Measurements from ENCODE around the gene ZNF385A.
"Not testable (repeated sequence)": the region's sequence is repeated elsewhere in the genome, so short reads cannot be mapped to it uniquely, and the experiment has no call there.

ZNF385A gene

DNA sequence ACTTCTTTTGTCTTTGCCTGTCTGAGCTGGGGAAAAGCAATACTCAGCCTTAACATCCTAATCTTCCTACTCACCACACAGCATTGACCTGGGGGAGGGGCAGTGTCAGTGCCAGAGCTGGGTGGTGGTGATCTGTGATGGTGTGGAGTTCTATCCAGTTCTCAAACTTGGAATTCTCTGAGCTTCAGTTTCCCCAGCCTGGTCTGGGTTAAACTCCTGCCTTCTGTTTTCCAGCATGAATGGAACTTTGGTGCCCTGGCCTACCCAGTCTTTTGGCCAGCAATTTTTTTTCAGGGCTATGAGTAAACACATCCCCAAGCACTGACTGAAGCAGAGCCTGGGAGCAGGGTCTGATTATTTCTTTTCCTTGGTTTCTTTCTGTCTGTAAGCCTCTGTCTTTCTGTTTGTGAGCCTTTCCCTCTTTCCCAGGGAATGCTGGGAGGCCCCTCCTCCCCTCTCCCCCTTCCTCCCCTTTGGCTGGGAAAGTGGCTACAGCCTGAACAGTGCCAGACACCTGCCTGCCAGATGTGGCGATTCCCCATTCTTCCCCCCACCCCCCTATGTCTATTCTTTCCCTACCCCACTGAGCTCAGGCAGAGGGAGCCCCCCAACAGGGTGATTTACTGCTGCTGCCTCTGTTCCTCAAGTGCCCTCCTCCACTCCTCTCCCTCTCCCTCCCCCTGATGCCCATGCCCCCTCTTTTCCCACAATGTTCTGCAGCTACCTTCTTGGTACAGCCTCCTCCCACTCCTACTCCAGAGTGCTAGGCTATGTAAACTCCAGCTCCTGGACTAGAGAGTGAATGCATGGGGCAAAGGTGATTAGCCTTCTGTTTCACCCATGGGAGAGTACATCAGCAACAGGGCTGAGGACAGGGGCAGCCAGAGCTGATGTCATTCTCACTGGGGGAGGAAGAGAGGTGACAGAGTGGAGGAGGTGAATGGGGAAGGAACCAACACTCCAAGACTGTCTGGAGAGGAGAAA lies 31.4 kb downstream of the ZNF385A start:
- peak; percentile 90 for DNase-seq

DNA sequence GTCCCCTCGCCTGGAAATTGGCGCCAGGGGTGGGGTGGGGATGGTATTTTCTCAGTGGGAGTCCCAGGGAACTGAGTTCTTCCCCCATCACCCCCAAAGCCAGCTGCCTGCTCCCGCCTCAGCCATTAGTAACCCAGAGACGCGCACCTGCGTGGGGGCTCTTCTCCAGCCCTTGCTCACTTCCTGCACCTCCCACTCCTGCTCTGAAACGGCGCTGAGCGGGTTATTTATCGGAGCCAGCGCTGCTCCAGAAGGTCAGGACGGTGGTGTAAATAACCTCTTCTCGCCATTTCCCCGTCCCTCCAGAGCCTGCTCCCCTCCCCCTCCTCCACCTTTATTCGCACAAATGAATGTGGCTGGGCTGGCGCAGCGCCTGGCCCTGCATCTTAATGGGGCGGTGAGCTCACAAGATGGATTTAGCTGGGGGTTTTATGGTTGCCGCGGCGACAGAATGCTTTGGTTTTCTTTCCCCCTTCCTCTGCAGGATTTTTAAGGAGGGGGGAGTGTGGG lies 32.5 kb downstream of the ZNF385A start:
- peak; percentile 98 for DNase-seq

DNA sequence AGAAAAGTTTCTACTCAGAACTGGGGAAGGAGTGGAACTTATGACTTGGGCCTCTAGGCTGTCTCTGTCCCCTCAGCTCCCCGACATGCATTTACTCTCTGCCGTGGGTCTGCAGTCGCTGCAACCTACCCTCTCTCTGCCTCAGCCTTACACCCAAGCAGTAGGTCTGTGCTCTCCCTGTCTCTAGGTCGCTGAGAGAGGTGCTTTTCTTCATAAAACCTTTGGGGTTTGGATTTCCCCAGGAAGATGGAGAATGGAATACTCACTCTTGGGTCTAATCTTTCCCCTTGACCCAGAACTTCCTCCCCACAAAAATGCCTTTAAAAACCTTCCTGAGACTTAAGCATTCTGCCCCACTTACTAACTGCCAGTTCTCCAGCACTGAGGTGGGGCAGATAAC lies 33.2 kb downstream of the ZNF385A start:
- no peak for DNase-seq

DNA sequence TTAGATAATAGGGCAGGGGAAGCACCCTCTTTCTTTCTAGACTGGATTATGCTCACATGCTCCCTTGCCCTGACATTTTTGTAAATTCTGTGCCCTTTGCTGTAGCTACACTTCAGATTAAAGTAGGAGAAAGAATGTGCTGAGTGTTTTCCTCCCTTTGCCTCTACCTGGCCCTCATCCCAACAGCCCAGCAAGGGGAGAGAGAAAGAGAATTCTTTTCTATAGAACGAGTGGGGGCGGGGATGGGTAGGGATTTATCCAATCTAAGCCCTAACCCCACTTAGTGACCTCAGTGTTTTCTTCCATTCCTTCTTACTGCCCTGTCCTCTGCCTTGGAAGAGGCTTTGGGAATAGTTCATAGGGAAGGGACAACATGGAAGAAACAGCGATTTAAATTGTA lies 33.8 kb downstream of the ZNF385A start:
- no peak for DNase-seq

DNA sequence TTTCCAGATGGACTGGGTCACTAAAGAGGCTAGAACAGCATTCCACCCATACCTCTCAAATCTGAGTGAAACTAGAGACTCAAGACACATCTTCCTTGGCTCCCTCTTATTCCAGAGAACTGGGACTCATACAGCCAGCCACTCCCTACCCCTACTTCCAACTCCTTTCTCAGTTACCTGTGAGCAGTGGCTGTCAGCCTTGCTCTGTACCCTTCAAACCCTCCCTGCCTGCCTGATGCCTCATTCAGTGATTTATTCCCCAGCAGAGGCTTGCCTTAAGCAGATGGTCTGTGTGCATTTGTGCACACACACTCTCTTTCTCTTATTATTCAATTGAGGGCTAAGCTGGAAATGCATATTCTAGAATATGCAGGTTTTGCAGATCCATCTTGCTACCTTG lies 34.9 kb downstream of the ZNF385A start:
- DNase-seq = no peak

DNA sequence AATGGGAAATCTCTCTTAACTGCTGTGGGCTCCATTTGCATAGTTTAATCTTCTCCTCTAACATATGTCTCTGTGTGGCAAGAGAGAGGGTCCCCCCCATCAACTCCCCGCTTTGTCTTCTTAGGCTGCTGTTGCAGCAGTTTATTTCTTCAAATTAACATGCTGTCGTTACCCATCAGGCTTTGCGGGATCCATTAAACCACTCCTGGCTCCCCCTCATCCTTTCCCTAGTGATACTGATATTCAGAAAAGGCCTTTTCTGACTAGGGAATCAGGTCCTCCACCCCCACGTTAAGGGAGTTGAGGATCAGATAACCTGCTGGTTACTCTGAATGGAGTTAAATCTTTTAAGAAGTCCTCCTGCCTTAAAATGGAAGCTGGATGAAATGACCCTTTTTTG lies 35.5 kb downstream of the ZNF385A start:
- DNase-seq = no peak

DNA sequence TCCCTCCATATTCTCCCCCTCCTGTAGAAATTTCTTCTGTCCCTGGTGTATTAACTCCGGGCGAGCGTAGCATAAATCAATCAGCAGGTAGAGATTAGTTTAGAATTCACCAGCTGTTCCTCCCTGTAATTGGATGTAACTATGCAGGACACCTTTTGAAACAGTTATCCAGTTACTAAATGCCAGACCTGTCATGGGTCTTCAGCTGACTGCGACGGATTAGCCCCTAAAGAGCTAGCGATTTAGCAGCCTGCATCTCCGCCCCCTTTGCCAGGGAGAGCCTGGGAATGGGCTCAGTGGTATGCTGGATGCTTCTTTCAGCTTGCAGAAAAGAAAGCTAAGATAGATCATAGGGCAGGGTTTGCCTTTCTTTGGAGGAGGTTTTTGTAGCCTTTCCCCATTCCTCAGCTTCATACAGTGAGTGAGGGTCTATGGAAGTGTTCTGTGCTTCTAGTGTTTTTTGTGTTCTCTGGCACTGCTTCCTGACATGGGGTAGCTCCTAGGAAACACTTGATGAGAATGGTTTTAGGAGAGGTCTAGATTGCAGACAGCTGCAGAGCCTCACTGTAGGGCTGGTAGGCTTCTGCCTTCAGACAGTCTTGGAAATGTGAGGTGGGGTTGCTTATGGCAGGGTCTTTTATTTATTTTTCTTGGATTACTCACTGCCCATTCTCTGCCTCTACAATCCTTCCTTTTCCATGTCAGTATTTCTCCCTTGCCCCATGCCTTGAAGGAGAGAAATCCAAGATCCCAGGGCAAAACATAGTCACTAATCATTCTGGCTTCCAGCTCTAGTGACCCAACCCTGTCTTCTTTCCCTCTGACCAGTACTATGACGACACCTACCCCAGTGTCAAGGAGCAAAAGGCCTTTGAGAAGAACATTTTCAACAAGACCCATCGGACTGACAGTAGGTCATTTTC lies 42.9 kb downstream of the ZNF385A start:
- no peak for DNase-seq

DNA sequence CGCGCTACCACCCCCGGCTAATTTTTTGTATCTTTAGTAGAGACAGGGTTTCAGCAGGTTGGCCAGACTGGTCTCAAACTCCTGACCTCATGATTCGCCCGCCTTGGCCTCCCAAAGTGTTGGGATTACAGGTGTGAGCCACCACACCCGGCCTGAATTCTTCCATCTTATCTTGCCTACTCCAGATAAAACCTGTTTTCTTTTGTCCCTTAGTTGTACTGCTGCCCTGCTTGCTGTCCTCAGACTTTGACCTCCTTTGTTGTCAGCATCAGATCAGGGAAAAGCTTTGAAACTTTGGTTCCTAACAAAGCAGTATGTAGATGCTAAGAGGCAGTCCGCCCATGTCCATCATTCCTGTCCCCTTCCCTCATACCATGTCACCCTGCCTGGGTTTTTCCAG lies 43.7 kb downstream of the ZNF385A start:
- no peak for DNase-seq

DNA sequence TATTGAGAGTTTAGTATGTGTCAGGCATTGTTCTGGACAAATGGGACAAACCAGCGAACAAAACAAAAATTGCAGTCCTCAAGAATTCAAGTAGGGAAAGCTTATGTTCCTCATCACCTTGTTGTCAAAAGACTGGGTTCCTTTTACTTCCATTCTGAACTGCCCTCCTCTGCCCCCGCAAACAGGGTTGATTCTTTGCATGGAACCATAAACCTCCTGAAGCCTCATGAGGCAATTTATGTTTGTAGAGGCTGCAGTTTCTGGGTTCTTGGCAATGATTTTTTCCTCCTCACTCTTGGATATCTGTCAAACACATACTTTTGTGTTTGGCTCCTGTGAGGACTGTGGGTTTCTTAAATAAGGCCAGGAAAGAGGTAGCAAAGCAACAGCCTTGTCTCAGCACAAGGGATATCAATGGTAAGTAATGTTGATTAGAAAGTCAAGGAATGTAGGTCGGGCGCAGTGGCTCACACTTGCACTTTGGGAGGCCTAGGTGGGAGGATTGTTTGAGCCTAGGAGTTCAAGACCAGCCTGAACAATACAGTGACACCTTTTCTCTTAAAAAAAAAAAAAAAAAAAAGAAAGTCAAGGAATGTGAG lies 45.7 kb downstream of the ZNF385A start:
- DNase-seq = no peak

DNA sequence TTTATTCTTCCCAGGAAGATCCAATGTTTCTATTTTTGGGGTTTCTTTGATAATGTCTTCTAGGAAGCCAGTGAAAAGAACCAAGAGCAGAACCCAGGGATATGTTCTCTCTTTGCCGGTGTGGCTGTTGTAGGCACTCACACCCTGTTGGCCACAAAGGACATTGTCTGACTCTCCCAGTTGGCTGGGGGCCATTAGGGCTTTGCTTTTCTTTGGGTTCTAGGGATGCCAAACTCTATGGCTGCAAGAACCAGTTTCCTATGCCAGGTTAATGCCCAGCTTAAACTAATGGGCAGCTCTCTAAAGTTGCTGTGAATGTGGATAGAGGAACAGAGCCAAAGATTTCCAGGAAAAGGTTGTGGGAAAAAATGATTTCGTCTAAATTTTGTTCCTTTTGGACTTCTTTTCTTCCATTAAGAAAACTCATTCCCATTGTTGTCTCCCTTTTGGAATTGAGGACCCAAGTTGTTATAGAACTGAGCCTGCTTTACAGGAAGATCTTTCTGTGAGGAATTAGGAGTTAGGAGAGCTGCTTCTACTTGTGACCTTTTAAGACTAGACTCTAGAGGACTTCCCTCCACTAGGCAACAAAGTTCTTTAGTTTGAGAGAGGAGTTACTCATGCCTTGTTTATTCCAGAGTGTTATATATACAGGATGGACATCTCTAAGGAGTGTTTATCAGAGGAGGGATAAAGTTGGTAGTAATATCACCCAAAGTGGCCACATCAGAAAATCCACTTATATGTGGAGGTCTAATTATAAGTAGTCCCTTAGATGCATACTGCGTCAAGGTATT lies 46.5 kb downstream of the ZNF385A start:
- DNase-seq = peak; percentile 15

DNA sequence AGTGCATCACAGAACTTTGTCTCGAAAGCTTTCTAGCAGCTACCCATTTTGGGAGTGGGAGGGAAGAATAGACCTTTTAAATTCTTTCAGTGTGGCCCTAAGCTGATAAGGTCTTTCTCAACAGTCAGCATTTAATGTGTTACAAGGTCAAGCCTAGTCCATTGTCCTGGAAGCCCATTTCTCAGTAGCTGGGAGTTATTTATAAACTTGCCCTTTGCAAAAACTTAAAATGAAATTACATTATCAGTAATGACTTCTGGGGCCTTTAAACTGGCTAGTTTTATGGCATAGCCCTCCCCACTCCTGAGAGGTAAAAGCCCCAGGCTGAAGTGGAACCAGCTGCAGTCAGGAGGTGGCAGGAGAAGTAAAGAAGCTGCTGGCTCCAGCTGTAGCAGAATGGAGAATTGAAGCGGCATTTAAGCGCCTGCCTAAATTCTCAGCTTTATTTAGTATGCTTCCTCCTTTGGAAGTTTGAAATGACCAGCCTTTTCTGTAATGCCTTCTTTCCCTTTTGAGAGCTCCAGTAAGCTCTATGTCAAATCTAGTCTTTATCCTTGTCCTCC lies 47.2 kb downstream of the ZNF385A start:
- DNase-seq = peak; percentile 38

DNA sequence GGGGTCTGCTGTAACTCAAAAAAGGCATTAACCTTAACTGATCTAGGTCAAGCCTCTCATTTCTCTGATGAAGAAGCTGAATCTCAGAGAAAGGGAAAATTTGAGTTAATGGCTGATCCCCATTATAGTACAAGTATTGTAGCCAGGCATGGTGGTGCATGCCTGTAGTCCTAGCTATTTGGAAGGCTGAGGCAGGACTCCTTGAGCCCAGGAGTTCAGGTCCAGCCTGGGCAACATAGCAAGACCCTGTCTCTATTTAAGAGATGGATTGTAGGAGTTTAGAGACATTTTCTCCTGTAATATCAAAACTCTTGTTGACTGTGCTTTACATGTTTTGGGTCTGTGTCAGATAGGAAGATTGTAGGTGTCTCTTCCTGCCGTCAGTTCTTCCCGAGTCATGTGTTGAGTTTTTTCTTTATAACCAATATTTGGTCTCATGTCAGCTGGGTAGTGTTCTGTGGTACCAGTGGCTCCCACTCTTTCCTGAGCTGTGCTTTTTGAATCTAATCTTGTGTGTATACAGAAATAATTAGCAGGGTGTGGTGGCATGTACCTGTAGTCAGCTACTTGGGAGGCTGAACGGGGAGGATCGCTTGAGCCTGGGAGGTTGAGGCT lies 51.0 kb downstream of the ZNF385A start:
- no peak for DNase-seq

DNA sequence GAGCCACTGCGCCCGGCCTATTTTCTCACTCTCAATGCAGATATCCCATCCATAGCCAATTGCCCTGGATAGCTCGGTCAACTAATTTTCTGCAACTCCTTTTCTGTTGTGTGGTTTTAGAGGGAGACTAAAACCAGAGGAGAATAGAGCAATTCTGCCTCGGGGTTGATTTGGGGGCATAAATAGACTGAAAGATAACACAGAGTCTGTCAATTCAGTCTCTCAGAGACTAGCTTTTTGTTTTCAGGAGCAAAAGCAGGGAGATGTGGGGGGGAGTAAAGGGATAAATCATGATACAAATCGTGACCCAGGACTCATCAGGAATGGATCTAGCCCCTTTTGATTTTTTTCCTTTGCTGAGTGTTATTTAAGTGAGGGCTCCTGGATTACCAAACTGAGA lies 53.1 kb downstream of the ZNF385A start:
- no peak for DNase-seq

DNA sequence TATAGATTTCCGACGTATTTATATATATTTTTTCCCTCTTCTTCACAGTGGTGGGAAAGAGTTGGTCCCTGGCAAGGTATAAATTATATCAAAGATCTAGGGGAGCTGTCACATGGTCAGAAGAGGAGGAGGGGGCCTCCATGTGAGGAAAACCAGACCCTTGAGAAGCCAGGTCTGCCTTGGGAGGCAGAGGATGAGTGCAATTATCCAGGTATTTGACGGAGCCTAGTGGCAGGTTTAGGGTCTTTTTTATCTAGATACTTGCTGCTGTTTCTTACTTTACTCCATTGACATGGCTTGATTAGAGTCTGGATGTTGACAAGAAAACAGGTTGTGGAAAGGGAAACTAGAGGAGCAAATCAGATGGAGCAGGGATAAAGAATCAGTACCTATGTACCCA lies 54.1 kb downstream of the ZNF385A start:
- DNase-seq = no peak

DNA sequence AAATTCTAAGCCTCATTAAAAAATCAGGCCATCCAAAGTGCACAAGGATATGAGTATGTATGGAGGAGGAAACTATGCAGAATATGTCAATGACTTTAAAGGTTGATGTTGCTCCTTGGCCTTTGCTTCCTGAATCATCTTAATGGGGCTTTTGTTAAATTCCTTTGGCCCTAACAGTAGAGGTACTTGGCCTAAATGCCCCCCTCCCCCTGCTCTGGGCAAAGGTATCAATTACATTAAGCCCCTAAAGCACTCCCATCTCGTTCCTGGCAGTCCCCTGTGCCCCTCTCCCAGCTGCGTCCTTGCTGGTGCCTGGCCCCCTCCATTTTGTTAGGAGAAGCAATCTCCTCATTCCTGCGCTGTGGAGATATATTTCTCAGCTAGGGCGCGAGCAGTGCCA lies 54.8 kb downstream of the ZNF385A start:
- DNase-seq = no peak

DNA sequence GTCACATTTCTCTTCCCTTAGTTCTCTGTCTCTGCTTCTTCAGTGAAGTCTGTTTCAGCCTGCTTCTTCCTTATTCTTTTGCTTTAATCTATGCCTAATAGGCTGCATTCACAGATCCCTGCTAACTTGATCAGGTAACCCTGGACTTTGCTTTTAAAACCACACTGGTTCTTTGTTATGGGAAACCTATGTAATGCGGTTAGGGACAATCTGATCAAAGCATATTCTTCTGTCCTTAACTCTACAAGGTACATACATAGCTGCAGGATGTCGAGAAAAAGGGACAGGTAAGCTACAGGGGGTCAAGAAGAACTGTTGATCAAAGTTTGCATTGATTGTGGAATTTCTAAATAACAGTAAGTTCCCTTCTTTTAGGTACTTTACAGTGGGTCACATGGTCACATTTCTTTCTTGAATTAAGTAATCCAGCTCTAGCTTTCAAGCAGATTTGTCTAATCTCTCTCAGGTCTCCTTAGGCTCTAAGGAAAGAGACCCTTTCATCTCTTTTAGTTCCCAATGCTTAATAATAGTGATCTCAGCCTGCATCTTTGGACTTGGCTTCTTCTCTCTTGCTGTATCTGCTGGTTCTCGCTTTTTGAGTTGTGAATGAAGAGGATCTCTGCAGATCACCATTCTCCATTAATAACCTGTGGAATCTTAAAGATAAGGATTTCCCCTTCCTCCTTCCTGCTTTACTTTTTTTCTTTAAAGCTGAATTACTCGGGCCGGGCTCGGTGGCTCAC lies 55.8 kb downstream of the ZNF385A start:
- DNase-seq = no peak

DNA sequence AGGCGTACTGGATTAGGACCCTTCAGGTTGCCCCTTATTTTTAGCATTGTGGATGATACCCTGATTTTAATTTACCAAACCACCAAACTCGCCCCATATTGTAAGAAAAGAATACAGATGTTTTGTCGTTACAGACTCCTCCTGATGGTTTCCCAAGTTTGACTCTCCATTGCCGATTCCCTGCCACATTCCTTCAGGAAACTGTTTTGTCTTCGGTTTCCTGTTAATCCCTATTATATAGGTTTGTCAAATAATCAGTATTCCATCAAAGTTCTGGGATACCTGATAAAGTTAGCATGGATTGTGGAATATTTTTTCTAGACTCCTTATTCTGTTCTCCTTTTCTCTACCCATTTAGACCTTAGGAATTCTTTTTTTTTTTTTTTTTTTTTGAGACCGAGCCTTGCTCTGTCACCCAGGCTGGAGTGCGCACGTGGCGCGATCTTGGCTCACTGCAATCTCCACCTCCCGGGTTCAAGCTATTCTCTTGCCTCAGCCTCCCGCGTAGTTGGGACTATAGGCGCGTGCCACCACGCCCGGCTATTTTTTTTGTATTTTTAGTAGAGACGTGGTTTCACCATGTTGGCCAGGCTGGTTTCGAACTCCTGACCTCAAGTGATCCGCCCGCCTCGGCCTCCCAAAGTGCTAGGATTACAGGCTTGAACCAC lies 59.0 kb downstream of the ZNF385A start:
- not testable (repeated sequence) for DNase-seq

DNA sequence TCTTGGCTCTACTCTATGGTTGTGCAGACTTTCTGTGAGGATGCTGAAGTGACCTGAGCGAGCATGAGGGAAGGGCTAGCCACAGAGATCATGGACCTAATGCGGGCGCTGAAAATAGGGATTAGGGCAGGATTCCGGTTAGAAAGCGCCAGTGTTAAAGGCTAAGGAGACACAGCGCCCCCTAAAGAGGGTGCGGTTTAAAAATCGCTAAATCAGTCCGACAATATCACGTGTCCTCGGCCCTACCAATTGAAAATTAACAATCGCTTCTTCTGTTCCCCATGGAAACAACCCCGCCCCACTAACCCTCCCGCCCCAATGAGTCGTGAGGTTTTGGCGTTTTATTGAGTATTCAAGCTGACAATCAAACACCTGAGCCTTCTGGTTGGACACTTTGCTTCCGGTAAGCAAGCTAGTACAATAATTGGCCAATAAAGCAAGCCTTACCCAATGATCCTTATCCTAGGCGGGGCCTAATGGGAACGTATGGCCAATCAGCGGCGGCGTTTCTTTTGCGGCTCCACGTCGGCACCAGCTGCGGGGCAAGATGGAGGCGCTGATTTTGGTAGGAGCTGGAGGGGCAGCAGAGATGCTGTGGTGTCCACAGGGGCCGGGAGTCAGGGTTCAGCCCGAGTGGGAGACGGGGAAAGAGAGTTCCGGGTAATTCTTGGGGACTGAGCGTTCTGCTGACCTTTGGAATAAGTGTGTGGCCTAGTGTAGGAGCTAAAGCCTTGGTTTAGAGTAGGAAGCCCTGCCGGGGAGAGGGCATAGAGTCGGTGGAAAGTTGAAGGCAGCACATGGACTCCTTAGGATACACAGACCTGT lies 59.7 kb downstream of the ZNF385A start, which contains the start of gene COPZ1:
COPZ1 (plus strand) TSS at position 515 of the 825 bp plus-strand sequence; CDS start at position 548, 33 bp downstream.
- peak; percentile 100 for DNase-seq

DNA sequence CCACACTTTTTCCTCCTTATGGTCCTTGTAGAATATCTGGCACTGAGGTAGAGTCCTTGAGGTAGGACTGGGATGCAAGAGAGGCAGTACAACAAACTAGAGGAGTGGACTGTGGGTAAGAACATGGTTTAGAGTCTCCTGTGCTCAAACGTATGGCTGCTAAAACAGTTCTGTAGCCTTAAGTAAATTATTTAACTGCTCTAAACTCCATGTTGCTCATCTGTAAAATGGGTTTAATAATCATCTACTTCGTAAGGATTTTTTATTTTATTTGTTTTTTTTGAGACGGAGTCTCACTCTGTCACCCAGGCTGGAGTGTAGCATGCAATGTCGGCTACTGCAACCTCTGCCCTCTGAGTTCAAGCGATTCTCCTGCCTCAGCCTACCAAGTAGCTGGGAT lies 63.2 kb downstream of the ZNF385A start:
- no peak for DNase-seq
